ENCODE data around the gene ARSB.

- TF ChIP-seq CTCF (IDR thresholded peaks at IDR 0.05) (peak in 2 of 6 experiments; percentile 24 to 25), POLR2A (IDR thresholded peaks at IDR 0.05) (no peak)
Measured at GRCh38 chr5:78920604-78921003, 64.5 kb downstream of the ARSB start.
